Thyroid gland (tissue), 4 donors: ENCODE measurements around the gene E2F4.

ENCODE experiments used
- POLR2A ChIP-seq, 2 donors: fragments of 450-650 bp; IDR thresholded peaks; one replicate each; pipeline ENCODE4 v1.6.1; 2017; ENCODE audit warnings: antibody characterized with exemption in 2 of 2, mild to moderate bottlenecking in 2 of 2, moderate library complexity in 1 of 2
- TF ChIP-seq, protein P1 (sequence below), 6 experiments: fragments of 200-600 bp in 3 of 6; fragments of 450-650 bp in 3 of 6; sonication (generic) in 3 of 6; IDR thresholded peaks; one replicate each; pipeline ENCODE4 v1.5.1; 2016 to 2019; ENCODE audit warnings: antibody characterized with exemption in 6 of 6, mild to moderate bottlenecking in 2 of 6, inconsistent platforms in 1 of 6, moderate library complexity in 1 of 6

DNA sequence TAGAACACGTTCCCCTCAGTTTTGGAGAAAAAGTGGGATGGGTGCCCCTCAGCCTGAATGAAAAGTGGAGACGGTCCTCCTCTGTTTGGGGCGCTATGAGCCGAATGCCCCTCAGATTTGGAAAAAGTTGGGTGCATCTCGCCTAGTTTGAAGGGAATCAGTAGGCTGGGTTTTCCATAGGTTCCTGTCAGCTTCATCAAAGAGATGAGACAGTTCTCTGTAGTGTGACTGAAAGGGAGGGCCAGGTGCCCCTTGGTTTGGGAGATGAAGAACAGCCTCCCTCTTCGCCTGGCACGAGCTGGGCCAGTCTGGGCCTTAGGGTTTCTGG, 56.1 kb downstream of the E2F4 start:
- TF ChIP-seq, protein P1, sequence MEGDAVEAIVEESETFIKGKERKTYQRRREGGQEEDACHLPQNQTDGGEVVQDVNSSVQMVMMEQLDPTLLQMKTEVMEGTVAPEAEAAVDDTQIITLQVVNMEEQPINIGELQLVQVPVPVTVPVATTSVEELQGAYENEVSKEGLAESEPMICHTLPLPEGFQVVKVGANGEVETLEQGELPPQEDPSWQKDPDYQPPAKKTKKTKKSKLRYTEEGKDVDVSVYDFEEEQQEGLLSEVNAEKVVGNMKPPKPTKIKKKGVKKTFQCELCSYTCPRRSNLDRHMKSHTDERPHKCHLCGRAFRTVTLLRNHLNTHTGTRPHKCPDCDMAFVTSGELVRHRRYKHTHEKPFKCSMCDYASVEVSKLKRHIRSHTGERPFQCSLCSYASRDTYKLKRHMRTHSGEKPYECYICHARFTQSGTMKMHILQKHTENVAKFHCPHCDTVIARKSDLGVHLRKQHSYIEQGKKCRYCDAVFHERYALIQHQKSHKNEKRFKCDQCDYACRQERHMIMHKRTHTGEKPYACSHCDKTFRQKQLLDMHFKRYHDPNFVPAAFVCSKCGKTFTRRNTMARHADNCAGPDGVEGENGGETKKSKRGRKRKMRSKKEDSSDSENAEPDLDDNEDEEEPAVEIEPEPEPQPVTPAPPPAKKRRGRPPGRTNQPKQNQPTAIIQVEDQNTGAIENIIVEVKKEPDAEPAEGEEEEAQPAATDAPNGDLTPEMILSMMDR (IDR thresholded peaks at IDR 0.05): no peak
- no peak for TF ChIP-seq POLR2A (IDR thresholded peaks at IDR 0.05)
